ENCODE measurements around the gene PDGFB.

The PDGFB gene

GRCh38 chr22:39240831-39241793 is 3.7 kb downstream of the PDGFB start:
- no peak for DNase-seq (ENCODE audit: low read depth in 2 of 2)

GRCh38 chr22:39239561-39240423 is 5.0 kb downstream of the PDGFB start:
- no peak for DNase-seq (ENCODE audit: low read depth in 2 of 2)

GRCh38 chr22:39238966-39239505 is 5.7 kb downstream of the PDGFB start:
- no peak for DNase-seq (ENCODE audit: low read depth in 2 of 2)

GRCh38 chr22:39238561-39238960 is 6.2 kb downstream of the PDGFB start:
- no peak for DNase-seq (ENCODE audit: low read depth in 2 of 2)

- no peak for DNase-seq (ENCODE audit: low read depth in 2 of 2)
These were observed 6.7 kb downstream of the PDGFB start for GRCh38 chr22:39238101-39238466.

- DNase-seq (ENCODE audit: low read depth in 2 of 2): no peak
These were observed 7.3 kb downstream of the PDGFB start for GRCh38 chr22:39237318-39238100.

- DNase-seq (ENCODE audit: low read depth in 2 of 2): no peak
These were observed 8.2 kb downstream of the PDGFB start for GRCh38 chr22:39236321-39237317.

GRCh38 chr22:39234867-39235687 is 9.7 kb downstream of the PDGFB start:
- no peak for DNase-seq (ENCODE audit: low read depth in 2 of 2)

GRCh38 chr22:39234472-39234787 is 10.4 kb downstream of the PDGFB start:
- no peak for DNase-seq (ENCODE audit: low read depth in 2 of 2)

GRCh38 chr22:39233710-39234471 is 10.9 kb downstream of the PDGFB start:
- no peak for DNase-seq (ENCODE audit: low read depth in 2 of 2)

GRCh38 chr22:39232806-39233709 is 11.7 kb downstream of the PDGFB start:
- no peak for DNase-seq (ENCODE audit: low read depth in 2 of 2)

- no peak for DNase-seq (ENCODE audit: low read depth in 2 of 2)
These were observed 12.5 kb downstream of the PDGFB start for GRCh38 chr22:39232246-39232645.

- DNase-seq (ENCODE audit: low read depth in 2 of 2): no peak
These were observed 13.4 kb downstream of the PDGFB start for GRCh38 chr22:39231197-39231950.

GRCh38 chr22:39230261-39231196 is 14.3 kb downstream of the PDGFB start:
- DNase-seq (ENCODE audit: low read depth in 2 of 2): no peak

GRCh38 chr22:39229688-39230260 is 15.0 kb downstream of the PDGFB start:
- no peak for DNase-seq (ENCODE audit: low read depth in 2 of 2)

GRCh38 chr22:39229075-39229474 is 15.7 kb downstream of the PDGFB start:
- no peak for DNase-seq (ENCODE audit: low read depth in 2 of 2)
